Fibroblast of skin of right quadriceps (primary cell): Measurements from ENCODE around the gene CLEC2L.

Experiments used
- DNase-seq: peaks from one replicate; pipeline ENCODE4 v3.0.0-alpha.2; 2013

CLEC2L gene

DNA sequence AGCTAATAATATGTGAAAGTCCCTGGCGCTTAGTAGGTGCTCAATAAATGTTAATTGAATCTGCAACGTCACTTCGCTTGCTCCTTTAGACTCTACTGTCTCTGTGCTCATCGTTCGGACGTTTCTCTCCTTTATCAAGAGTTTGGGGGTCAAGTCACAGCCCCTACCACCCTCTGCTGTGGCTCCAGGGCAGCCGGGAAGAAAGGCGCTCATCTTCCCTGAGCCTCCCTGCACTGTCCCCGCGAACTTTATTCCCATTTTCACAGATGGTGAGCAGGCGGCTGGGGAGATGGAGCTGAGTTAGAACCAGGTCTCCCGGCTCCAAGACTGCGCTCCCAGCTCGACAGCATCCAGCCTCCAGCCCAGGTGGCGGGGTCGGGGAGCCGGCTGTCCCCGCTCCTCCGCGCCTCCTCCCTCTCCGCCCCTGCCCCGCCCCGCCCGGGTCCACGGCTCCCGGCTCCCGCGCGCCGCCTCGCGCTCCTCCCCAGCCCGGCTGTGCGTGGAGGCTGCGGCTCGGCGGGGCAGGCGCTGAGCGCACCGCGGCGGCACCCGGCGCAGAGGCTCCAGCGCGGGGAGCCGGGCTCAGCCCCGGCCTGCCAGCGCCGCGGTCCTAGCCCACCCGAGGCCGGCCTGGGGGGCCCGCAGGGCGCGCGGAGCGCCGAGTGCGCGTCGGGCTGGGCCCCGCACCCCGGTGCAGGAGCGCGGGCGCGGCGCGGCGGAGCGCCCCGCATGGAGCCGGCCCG, at the start of gene CLEC2L:
Gene CLEC2L (plus strand): TSS at position 487 of the 743 bp plus-strand sequence. CDS start 243 bp downstream, at position 730.
- DNase-seq: no peak

DNA sequence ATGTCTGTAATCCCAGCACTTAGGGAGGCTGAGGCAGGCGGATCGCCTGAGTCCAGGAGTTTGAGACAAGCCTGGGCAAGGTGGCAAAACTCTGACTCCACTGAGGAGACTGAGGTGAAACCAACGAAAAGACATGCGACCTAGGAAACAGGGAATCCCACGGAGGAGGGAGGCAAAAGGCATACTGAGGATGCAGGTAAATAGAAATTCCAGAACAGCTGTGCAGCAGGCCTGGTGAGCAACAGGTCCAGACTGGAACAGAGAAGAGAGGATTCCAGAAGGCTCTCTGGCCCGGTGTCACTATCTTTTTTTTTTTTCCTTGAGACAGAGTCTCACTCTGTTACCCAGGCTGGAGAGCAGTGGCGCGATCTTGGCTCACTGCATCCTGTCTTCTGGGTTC, 47.3 kb upstream of the CLEC2L start:
- DNase-seq: no peak

DNA sequence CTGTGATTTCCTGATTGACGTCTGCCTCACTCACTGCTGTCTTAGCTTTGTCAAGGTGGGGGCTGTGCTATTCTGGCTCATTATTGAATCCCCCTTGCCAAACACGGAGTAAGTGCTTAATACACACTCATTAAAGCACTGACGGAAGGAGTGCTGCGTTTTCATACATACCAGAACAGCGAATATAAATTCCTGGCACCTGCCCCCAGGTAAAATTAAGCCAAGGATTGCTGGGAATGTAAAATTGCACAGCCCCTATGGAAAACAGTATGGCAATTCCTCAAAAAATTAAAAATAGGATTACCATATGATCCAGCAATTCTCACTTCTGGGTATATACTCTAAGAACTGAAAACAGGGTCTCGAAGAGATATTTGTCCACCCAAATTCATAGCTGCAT, 46.6 kb upstream of the CLEC2L start:
- DNase-seq: no peak

DNA sequence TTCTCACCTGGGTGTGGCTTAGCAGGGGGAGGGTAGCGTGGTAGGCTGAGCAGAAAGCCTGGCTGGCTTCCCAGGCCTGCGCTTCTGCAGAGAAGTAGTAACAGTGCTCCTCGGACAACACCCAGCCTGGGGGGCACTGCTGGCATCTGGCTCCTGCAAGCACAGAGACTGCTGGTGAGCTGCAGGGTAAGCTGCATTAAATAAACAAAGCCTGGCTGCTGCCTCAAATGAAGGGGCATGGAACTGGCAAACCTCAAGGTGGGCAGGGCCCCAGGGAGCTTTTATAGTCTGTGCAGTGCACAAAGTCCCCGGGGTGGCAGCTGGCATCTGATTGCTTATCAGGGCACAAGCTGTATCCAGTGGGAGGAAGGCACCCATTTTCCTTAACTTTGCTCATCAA, 43.9 kb upstream of the CLEC2L start:
- no peak for DNase-seq

DNA sequence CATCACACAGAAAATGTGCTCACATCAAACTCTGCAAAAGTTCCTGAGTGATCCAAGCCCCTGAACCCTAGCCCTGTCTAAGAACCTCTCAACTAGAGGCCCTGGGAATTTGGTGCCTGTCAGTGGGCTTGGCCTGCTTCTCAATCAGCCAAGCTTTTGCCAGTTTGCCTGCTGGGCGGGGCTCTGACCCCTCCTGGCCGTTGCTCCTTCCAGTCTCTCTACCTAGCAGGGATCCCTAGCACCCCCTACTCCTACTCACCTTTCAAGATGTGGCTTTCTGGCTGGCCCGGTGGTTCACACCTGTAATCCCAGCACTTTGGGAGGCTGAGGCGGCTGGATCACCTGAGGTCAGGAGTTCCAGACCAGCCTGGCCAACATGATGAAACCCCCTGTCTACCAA, 42.1 kb upstream of the CLEC2L start:
- no peak for DNase-seq

DNA sequence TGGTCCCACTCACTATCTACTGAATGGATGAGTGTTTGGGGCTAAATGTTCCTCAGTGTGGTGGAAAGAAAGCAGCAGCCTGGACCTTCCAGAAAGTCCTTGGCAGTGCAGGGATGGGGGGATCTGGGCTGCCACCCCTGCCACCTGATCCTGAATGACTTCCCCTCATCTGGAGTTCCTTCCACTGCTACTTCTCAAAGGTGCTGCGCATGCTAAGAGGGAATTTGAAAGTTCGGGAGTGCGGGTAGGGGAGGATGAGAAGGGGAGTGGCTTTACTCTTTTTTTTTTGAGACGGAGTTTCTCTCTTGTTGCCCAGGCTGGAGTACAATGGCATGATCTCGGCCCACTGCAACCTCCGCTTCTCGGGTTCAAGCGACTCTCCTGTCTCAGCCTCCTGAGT, 41.4 kb upstream of the CLEC2L start:
- DNase-seq: no peak

DNA sequence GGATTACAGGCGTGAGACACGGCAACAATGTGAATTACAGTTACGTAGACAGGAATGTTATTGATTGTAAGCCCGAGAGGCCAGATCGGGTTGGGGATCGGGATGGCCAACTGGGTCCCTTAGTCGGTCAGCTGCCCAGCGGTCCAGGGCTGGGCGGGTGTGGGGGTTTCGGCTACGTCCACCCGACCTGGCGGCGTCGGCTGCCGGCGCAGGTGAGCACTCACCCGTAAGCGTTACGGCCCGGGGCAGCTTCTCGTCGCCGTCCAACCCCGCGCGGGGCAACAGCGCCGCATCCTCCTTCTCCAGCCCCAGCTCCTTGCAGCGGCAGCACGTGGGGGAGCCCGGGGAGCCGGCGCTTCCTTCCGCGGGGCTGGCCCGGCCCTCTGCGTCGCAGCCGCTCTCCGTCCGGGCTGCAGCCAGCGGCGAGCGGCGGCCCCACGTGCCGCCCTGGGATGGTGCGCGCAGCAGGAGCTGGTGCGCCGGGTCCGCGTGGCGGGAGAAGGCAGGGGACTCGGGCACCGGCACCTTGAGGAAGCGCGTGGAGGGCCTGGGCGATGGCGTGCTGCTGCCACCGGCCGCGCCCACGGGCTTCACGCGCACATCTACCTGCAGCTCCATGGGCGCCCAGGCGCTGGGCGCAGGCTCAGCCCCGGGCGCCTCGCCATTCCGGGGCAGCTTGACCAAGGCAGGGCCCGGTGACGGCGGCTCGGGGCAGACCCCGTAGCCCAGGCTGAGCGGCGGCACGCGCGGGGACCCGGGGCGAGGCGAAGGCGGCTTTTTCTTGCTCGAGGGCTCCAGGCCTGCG, 40.6 kb upstream of the CLEC2L start:
- no peak for DNase-seq

DNA sequence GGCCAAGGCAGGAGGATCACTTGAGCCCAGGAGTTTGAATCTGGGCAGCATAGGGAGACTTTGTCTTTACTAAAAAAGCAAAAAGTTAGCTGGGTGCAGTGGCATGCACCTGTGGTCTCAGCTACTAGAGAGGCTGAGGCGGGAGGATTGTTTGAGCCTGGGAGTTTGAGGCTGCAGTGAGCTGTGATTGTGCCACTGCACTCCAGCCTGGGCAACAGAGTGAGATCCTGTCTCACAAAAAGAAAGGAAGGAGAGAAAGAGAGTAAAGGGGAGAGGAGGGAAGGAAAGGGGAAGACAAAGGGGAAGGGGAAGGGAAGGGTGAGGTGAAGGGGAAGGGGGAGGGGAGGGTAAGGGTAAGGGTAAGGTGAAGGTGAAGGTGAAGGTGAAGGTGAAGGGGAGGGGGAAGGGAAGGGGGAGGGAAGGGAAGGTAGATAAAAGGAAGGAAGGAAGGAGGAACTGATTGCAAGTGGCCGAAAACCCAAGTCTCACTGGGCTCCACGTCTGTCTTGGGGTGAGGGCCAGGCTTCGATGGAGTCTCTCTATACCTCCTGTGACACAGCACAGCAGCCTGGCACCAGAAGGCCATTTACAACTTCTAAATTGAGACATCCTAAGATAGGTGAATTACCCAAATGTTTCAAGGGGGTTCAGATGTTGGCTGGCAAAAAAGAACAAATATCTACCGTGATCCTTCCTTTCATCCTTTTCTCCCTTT, 36.0 kb upstream of the CLEC2L start:
- no peak for DNase-seq

DNA sequence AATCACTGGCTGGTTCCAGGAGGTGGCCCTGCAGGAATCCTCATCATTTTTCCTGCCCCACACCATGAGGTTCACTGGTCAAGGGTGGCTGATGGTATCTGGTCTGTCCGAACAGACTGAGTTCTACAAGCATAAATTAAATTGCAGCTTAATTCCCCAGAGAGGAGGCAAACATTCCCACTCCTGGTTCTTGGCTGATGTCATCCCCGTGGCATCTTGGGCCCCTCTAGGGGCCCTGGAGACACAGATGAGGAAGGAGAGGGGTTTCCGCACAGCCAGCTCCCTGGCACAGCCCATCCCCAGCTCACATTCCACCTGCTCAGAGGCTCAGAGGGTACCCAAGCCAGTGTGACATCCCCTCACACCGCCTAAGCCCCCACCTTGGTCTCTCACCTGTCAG, 34.7 kb upstream of the CLEC2L start:
- DNase-seq: peak; percentile 11

DNA sequence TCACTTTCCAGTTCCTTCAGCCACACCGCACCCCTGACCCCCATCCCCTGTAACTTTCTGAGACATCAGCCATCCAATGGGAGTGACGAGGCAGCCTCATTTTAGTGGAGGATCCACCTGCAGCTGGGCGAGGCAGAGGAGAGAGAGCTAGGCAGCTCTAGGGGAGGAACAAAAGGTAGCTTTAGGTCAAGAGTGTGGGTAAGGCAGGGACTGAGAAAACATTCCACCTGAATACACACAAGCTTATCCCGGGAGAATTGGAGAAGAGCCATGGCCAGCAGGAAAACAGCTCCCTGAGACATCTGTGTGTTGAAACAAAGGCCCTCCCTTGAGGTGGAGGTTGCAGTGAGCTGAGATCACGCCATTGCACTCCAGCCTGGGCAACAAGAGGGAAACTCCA, 33.4 kb upstream of the CLEC2L start:
- DNase-seq: no peak

DNA sequence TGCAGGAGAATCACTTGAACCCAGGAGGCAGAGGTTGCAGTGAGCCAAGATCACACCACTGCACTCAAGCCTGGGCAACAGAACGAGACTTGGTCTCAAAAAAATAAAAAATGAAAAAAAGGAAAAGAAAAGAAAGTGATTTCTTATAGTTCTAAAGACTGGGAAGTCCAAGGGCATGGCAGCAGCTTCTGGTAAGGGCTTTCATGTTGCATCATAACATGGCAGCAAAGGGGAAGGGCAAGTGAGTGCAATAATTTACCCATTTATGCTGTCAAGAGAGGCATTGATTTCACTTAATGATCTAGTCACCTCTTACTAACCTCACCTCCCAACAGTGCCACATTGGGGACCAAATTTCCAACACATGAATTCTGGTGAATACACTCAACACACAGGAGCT, 31.2 kb upstream of the CLEC2L start:
- no peak for DNase-seq

DNA sequence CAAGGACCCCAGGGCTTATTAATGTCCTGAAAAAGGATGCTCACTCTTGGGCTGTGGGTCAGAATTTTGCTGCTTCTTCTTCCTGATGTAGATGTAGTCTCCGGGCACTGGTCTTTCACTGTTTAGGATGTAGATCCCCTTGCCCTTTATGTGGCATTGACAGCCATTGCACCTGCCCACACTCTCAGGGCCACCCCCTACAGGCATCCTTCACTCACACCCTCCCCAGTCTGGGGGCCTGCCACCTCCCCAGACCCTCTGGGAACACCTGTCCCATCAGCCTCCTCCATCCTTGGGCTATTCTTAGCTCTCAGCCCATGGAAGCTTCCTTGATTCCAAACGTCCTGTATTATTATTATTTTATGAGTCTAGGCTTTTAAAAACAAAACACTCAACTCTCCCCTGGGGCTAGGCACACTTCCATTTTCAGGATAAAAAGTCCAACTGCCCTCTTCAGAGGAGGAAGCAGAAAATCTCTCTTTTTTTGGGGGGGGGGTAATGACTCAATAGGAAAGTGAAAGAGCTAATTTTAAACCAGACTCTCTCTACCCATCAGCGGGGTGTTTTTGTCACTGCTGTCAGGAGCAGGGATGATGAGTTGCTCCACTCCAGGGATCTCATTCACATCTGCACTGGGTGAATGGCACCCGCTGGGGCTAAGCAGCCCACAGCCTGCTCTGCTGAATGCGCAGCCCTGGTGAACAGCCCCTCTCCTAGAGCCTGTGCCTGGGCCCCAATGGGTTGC, 28.5 kb upstream of the CLEC2L start:
- no peak for DNase-seq

DNA sequence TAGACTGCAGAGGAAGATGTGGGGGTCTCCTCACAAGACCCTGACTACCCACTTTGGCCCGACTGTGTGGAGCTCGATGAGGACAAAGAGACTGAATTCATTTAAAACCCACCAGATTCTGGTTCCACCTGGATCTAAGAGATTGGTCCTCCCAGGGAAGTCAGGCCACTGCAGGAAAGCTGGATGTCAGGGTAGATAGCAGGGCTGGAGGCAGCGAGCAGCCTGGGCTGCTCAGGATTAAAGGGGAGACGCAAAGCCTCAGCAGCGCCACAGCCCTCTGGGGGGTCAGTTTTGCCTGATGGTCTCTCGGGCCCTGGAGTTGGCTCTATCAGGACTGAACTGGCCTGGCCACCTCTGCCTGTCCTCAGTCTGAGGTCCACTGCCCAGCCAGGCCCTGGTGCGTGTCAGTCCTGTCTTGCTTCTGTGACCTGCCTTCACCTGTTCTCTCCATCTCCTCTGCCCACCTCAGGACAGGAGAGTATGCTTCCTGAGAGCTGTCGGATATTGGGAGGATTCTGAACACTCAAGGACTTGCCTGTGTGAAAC, 27.8 kb upstream of the CLEC2L start:
- DNase-seq: no peak

DNA sequence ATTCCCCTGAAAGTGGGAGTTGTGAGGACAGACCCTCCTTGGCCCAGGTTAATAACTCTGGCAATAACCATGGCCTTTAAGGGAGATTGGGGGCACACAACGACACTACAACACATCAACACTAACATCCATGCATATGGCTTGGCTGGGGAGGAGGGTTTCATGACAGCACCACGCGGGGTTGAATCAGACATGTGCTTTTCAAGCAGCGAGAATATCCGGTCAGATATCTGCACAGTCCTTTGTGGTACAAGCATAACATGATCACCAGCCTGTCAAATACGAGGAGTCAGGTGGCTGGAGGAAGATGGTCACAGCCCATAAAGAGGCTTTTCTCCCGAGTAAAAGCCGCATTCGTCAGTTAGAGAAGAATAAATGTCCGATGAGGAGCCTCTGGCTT, 27.0 kb upstream of the CLEC2L start:
- DNase-seq: no peak

DNA sequence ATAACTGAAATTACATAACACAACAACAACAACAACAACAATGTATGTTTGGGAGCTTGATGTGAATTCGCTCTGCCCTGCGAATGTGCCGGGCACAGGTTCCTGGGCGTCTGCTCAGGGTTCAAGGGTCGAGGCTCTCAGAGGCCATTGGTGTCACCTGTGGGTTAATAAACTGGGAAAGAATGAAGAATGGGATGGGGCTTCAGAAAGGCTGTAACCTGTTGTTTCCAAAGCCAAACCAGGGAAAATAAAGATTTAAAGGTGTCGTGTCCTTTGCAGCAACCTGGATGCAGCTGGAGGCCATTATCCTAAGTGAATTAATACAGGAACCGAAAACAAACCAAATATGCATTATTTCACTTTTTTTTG, 22.7 kb upstream of the CLEC2L start:
- no peak for DNase-seq

DNA sequence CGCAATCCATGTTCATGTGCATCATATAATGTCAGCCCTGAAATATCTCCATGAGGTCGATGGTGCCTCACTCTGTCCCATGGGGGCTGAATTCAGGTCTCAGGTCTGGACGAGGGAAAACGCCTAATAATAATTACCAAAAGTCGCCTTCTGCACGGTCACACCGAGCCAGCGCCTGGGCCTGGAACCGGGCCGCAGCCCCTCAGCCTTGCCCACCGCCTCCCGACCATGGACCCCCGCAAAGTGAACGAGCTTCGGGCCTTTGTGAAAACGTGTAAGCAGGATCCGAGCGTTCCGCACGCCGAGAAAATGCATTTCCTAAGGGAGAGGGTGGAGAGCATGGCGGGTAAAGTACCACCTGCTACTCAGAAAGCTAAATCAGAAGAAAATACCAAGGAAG, 21.3 kb upstream of the CLEC2L start:
- no peak for DNase-seq

DNA sequence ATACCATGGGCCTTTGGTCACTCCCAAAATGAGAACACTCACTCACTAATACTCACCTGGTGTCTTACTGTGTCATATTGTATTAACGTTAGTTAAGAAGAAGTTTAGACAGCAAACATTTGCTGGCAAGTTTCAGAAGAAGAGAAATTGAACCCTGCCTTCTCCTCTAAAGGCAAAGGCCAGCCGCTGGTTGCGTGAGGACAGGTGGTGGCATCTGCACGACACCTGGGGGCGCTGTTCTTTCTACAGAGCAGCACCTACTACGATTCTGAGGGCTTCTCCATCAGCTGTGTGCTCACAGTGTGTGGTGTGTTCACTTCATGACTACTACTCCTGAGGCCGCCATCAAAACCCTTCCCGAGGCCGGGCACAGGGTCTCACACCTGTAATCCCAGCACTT, 17.9 kb upstream of the CLEC2L start:
- no peak for DNase-seq

DNA sequence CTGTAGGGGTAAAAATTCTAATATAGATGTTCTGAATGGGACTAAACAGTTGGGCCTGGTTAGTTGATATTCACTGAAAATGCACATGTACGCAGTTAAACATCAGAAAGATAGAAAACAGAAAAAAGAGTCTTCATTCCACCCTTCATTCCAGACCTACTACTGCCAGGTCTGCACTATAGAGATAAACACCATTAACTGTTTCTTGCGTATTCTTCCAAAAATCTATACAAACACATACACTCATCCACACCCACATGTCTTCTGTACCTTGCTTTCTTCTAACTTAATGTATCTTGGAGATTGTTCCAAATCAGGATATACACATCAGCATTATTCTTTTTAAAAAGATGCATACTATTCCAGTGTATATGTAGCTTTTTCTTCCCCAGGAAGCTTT, 13.9 kb upstream of the CLEC2L start:
- no peak for DNase-seq

DNA sequence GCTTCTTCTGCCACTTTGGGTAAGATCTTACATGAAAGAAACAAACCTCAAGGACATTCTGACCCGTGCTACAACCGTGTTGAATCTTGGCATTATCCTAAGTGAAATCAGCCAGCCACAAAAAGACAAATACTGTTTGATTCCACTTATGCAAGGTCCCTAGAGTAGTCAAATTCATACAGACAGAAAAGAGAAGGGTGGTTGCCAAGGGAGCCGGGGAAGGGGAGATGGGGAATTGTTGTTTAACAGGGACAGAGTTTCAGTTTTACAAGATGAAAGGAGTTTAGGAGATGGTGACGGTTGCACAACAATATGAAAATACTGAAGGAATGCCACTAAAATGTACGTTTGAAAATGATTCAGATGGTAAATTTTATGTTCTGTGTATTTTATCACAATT, 12.2 kb upstream of the CLEC2L start:
- DNase-seq: no peak

DNA sequence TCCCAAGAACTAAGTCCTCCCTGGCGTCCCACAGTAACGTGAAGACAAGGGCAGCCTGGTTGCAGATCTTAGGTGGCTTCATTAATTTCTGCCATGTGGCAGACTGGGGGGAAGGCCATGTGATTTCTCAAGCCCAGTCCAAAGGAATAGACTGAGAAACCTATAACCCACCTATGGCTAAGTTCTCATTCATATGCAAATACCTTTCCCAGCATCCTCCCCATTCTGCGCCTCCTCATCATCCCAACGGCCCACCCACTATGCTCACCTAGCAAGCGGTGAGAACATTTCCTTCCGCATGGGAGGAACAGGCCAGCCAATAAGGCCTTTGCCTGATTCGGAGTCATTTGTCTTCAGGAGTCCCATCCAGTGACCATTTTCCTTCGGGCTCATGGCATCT, 8.2 kb upstream of the CLEC2L start:
- DNase-seq: no peak

DNA sequence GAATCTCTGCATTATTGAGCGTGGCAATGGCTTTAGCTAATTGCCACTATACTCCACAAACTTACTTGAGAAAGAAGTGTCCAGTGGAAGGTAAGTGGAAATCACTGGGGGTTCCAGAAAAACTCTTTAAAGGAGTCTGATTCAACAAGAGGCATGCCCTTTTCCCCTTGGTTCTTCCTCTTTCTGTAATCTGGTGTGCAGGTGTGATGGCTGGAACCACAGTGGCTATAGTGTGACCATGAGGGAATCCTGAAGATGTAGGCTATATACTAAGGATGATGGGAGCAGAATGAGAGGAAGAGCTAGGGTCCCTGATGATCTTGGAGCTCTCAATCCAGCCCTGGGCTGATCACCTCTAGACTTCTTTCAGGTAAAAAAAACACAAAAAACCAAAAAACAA, 2.0 kb upstream of the CLEC2L start:
- no peak for DNase-seq

DNA sequence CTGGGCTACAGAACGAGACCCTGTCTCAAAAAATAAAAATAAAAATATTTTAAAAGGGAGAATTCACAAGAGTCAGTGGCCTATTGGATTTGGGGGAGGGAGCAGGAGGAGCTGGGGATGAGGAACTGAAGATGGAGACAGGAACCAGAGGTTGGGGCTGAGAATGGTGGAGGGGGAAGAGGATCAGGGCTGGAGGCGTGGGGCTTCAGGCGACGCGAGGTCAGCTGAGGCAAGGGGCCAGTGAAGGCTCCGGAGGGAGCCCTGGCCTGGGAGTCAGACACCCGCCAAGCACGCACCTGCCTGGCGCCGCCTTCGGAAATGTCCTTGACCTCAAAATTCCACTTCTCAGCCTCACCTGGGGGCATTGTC, 671 bp upstream of the CLEC2L start:
- DNase-seq: no peak
